Measurements from ENCODE around the gene SUSD6. TPM values are rescaled to one million over a fixed set of nuclear protein-coding genes. Genes with fewer than 3 reads are reported as not detected.

The SUSD6 gene
- total and polyA plus RNA-seq, 2 donors (not counting 1 experiment from before 2014, with no cell fraction given): 62.3 to 97.8 TPM

DNA sequence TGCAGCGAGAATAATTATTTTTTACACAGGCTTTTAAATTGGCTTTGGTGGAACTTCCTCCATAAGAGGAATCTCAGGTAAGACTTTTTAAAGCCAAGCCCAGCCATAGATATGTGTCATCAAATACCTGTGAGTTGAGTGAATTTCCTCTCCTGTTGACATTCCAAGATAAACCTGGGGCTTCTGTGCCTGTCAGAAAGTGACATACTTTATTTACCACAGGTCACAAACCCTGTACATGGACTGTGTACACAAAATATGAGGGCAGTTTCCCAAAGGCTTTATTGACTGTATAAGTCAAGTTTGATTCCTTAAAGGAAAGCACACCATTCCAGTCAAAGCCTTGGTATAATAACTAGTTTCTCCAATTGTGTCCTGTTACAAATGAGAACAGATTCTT, 129.7 kb downstream of the SUSD6 start:
- Mint-ChIP-seq H3K4me3 (no peak overlapping the region), H3K27ac (no peak overlapping the region), H3K4me1 (no peaks in the 10 kb centered on the region), H3K9me3 (ENCODE audit: insufficient read depth) (peaks cover 2% of the 10 kb centered on the region), H3K27me3 (peaks cover 11% of the 10 kb centered on the region)
- Histone ChIP-seq H3K4me2 (replicated peaks; ENCODE audit: low read depth, low read length, poor library complexity, severe bottlenecking) (no peak overlapping the region), H3K27ac (ENCODE audit: low read length in 2 of 2) (no peak overlapping the region), H3K4me1 (ENCODE audit: control insufficient read depth in 2 of 2, insufficient read depth in 2 of 2, low read length in 2 of 2) (no peaks in the 10 kb centered on the region), H3K36me3 (replicated peaks in 1 of 2; ENCODE audit: control extremely low read depth in 1 of 2, control insufficient read depth in 1 of 2, extremely low read depth in 1 of 2, insufficient read depth in 2 of 2, low read length in 1 of 2) (no peaks in the 10 kb centered on the region), H3K9ac (ENCODE audit: low read length) (no peak overlapping the region), H2AFZ (ENCODE audit: insufficient read depth, low read depth, low read length, poor library complexity, severe bottlenecking) (no peak overlapping the region), H3K4me3 (ENCODE audit: control extremely low read depth in 1 of 5, extremely low read depth in 1 of 5, insufficient read depth in 1 of 5, low read depth in 2 of 5, low read length in 4 of 5) (no peak overlapping the region), H4K20me1 (ENCODE audit: control insufficient read depth, insufficient read depth, low read length, poor library complexity, severe bottlenecking) (no peaks in the 10 kb centered on the region), H3K79me2 (ENCODE audit: control insufficient read depth, insufficient read depth, low read length) (no peaks in the 10 kb centered on the region), H3K9me3 (ENCODE audit: control extremely low read depth in 1 of 3, control insufficient read depth in 2 of 3, insufficient read depth in 1 of 3, low read length in 2 of 3) (peaks cover 0 to 11% (median 0%) of the 10 kb centered on the region in 3 donors), H3K27me3 (replicated peaks in 1 of 4; ENCODE audit: control extremely low read depth in 1 of 4, control insufficient read depth in 3 of 4, insufficient read depth in 4 of 4, low read length in 3 of 4) (peaks cover 0 to 5% (median 1%) of the 10 kb centered on the region in 4 experiments)
- POLR2A ChIA-PET: no interaction called here
- TF ChIP-seq, protein P1, sequence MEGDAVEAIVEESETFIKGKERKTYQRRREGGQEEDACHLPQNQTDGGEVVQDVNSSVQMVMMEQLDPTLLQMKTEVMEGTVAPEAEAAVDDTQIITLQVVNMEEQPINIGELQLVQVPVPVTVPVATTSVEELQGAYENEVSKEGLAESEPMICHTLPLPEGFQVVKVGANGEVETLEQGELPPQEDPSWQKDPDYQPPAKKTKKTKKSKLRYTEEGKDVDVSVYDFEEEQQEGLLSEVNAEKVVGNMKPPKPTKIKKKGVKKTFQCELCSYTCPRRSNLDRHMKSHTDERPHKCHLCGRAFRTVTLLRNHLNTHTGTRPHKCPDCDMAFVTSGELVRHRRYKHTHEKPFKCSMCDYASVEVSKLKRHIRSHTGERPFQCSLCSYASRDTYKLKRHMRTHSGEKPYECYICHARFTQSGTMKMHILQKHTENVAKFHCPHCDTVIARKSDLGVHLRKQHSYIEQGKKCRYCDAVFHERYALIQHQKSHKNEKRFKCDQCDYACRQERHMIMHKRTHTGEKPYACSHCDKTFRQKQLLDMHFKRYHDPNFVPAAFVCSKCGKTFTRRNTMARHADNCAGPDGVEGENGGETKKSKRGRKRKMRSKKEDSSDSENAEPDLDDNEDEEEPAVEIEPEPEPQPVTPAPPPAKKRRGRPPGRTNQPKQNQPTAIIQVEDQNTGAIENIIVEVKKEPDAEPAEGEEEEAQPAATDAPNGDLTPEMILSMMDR (IDR thresholded peaks at IDR 0.05): no peak
- TF ChIP-seq EZH2 (IDR thresholded peaks at IDR 0.05; ENCODE audit: borderline replicate concordance, insufficient read depth, low read depth, low read length, poor library complexity, severe bottlenecking): no peak
- intact Hi-C loops (cut with micrococcal nuclease): no loop called here
- CTCF ChIA-PET: no interaction called here
- DNase-seq (no peak), ATAC-seq (ENCODE audit: low read depth) (no peak)
- no CpG with 5 or more reads among the region's 1 CpG for WGBS (ENCODE audit: insufficient coverage)

GRCh38 chr14:69749956-69750355, 138.6 kb downstream of the SUSD6 start:
- Histone ChIP-seq H2AFZ (ENCODE audit: insufficient read depth, low read depth, low read length, poor library complexity, severe bottlenecking) (no peak overlapping the region), H4K20me1 (ENCODE audit: control insufficient read depth, insufficient read depth, low read length, poor library complexity, severe bottlenecking) (no peaks in the 10 kb centered on the region), H3K27ac (ENCODE audit: low read length in 2 of 2) (no peak overlapping the region), H3K9ac (ENCODE audit: low read length) (no peak overlapping the region), H3K79me2 (ENCODE audit: control insufficient read depth, insufficient read depth, low read length) (no peaks in the 10 kb centered on the region), H3K9me3 (ENCODE audit: control extremely low read depth in 1 of 3, control insufficient read depth in 2 of 3, insufficient read depth in 1 of 3, low read length in 2 of 3) (no peaks in the 10 kb centered on the region), H3K27me3 (replicated peaks in 1 of 4; ENCODE audit: control extremely low read depth in 1 of 4, control insufficient read depth in 3 of 4, insufficient read depth in 4 of 4, low read length in 3 of 4) (no peaks in the 10 kb centered on the region), H3K4me1 (ENCODE audit: control insufficient read depth in 2 of 2, insufficient read depth in 2 of 2, low read length in 2 of 2) (no peaks in the 10 kb centered on the region), H3K4me3 (ENCODE audit: control extremely low read depth in 1 of 5, extremely low read depth in 1 of 5, insufficient read depth in 1 of 5, low read depth in 2 of 5, low read length in 4 of 5) (no peak overlapping the region), H3K4me2 (replicated peaks; ENCODE audit: low read depth, low read length, poor library complexity, severe bottlenecking) (no peak overlapping the region), H3K36me3 (replicated peaks in 1 of 2; ENCODE audit: control extremely low read depth in 1 of 2, control insufficient read depth in 1 of 2, extremely low read depth in 1 of 2, insufficient read depth in 2 of 2, low read length in 1 of 2) (no peaks in the 10 kb centered on the region)
- no peak overlapping the region for H3K4me3 Mint-ChIP-seq
- no peak for TF ChIP-seq EZH2 (IDR thresholded peaks at IDR 0.05; ENCODE audit: borderline replicate concordance, insufficient read depth, low read depth, low read length, poor library complexity, severe bottlenecking)
- TF ChIP-seq, protein P1 (IDR thresholded peaks at IDR 0.05): no peak
- H3K27ac Mint-ChIP-seq: no peak overlapping the region
- intact Hi-C loops (cut with micrococcal nuclease): no loop called here
- WGBS (ENCODE audit: insufficient coverage): no CpG with 5 or more reads among the region's 1 CpG
- ChIA-PET POLR2A (no interaction called here), CTCF (no interaction called here)
- no peaks in the 10 kb centered on the region for H3K9me3 Mint-ChIP-seq (ENCODE audit: insufficient read depth)
- H3K4me1 Mint-ChIP-seq: peaks cover 5% of the 10 kb centered on the region
- H3K27me3 Mint-ChIP-seq: no peaks in the 10 kb centered on the region
- ATAC-seq (ENCODE audit: low read depth): no peak
- no peak for DNase-seq

All from B cell (primary cell).